ENCODE measurements around the gene ERBIN. TPM values are rescaled to one million over a fixed set of nuclear protein-coding genes. Genes with fewer than 3 reads are reported as not detected.
A peak's percentile ranks its signal among the peaks of the same experiment; 100 is the strongest.

The ERBIN gene
- total and polyA plus RNA-seq, 10 of the 15 experiments (the other 5 are each of a cell fraction or from before 2014, with no cell fraction given) = 9.5 to 91.1 (median 49.4) TPM

DNA sequence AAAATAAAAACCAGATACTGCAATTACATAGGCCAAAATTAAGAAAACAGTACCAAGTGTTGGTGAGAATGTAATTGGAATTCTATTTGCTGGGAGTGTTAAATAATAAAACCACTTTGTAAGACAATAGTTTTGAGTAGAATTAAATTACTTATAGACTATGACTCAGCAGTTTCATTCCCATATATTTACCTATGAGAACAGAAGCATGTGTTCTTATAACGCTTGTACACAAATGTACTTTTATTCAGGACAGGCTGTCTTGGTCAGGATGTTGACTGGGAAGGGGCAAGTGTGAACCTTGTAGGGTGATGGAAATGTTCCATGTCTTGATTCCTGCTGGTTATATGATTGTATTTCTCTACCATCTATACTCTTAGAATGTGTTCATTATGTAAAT, 56.3 kb downstream of the ERBIN start:
- POLR2A ChIA-PET = no interaction called here

More for the DNA sequence above, 56.3 kb downstream of the ERBIN start:
- no peak for ATAC-seq
- CTCF ChIA-PET = no interaction called here
- no peak overlapping the region; the same call in 1 of the 2 replicates for H3K27ac ChIP-seq (ENCODE audit: control insufficient read depth, insufficient read depth)
- H3K36me3 ChIP-seq (ENCODE audit: control insufficient read depth in 2 of 2, insufficient read depth in 2 of 2, low read length in 1 of 2) = peaks cover 3 to 4% of the 10 kb centered on the region in 2 experiments; a peak in 2 of 4 replicates
- SMC1A ChIA-PET (ENCODE audit: uncharacterized antibody, unreplicated experiment) = no interaction called here
- 100% methylated on average over 1 of the region's 1 CpG for WGBS (ENCODE audit: insufficient coverage, insufficient replicate concordance, low lambda C conversion rate, missing lambda C conversion rate)
- no peak for FAIRE-seq
- no peaks in the 10 kb centered on the region; the same call in 1 of the 2 replicates for H4K20me1 ChIP-seq (ENCODE audit: control insufficient read depth, insufficient read depth)
- TF ChIP-seq BACH1 (IDR thresholded peaks at IDR 0.05; ENCODE audit: borderline replicate concordance) (peak; percentile 42; the same call in 1 of the 2 replicates), WRNIP1 (IDR thresholded peaks at IDR 0.05; ENCODE audit: borderline replicate concordance, low read depth, low read length) (no peak), SIX5 (IDR thresholded peaks at IDR 0.05; ENCODE audit: low read depth, low read length, severe bottlenecking) (no peak)
- TF ChIP-seq, protein P1, sequence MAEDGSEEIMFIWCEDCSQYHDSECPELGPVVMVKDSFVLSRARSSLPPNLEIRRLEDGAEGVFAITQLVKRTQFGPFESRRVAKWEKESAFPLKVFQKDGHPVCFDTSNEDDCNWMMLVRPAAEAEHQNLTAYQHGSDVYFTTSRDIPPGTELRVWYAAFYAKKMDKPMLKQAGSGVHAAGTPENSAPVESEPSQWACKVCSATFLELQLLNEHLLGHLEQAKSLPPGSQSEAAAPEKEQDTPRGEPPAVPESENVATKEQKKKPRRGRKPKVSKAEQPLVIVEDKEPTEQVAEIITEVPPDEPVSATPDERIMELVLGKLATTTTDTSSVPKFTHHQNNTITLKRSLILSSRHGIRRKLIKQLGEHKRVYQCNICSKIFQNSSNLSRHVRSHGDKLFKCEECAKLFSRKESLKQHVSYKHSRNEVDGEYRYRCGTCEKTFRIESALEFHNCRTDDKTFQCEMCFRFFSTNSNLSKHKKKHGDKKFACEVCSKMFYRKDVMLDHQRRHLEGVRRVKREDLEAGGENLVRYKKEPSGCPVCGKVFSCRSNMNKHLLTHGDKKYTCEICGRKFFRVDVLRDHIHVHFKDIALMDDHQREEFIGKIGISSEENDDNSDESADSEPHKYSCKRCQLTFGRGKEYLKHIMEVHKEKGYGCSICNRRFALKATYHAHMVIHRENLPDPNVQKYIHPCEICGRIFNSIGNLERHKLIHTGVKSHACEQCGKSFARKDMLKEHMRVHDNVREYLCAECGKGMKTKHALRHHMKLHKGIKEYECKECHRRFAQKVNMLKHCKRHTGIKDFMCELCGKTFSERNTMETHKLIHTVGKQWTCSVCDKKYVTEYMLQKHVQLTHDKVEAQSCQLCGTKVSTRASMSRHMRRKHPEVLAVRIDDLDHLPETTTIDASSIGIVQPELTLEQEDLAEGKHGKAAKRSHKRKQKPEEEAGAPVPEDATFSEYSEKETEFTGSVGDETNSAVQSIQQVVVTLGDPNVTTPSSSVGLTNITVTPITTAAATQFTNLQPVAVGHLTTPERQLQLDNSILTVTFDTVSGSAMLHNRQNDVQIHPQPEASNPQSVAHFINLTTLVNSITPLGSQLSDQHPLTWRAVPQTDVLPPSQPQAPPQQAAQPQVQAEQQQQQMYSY (CRISPR knock-in tag; IDR thresholded peaks at IDR 0.05) = no peak
- H3K9me3 ChIP-seq (replicated peaks; ENCODE audit: control insufficient read depth, insufficient read depth, low read length) = no peaks in the 10 kb centered on the region
- BruUV-seq (replicated peaks) = no TSS peak
- RAD21 ChIA-PET (ENCODE audit: unreplicated experiment) = no interaction called here
- DNase-seq (ENCODE audit: low read depth, low spot score) = no peak
- H3K4me1 ChIP-seq (ENCODE audit: control insufficient read depth, insufficient read depth, low read length) = no peaks in the 10 kb centered on the region
- H3K27me3 ChIP-seq (replicated peaks in 1 of 2; ENCODE audit: control insufficient read depth in 2 of 2, insufficient read depth in 2 of 2, low read length in 1 of 2) = no peaks in the 10 kb centered on the region
- H3K4me2 ChIP-seq (ENCODE audit: control insufficient read depth, insufficient read depth) = no peak overlapping the region
- no peak overlapping the region for H3K9ac ChIP-seq (ENCODE audit: control insufficient read depth, insufficient read depth, low read length)
- in situ Hi-C loops (cut with MboI) = no loop called here
- intact Hi-C loops (cut with micrococcal nuclease; ENCODE audit: unreplicated experiment) = no loop called here
- H3K79me2 ChIP-seq (ENCODE audit: control insufficient read depth, insufficient read depth, low read length) = peaks cover 73% of the 10 kb centered on the region
- no peak overlapping the region for H3K4me3 ChIP-seq
- no peak overlapping the region for H2AFZ ChIP-seq (ENCODE audit: control insufficient read depth, low read depth, low read length)

Data from GM12878 (cell line).